Measurements from ENCODE around the gene STATH.

Gene STATH

GRCh38 chr4:69984030-69984443 lies 11.7 kb upstream of the STATH start:
- DNase-seq (ENCODE audit: insufficient read length, low spot score) (no peak), FAIRE-seq (no peak)
- no peak for TF ChIP-seq CTCF (IDR thresholded peaks at IDR 0.05; ENCODE audit: insufficient read depth, missing control alignments)

GRCh38 chr4:69986663-69987062 lies 9.1 kb upstream of the STATH start:
- DNase-seq (ENCODE audit: insufficient read length, low spot score) (no peak), FAIRE-seq (no peak)
- no peak for TF ChIP-seq CTCF (IDR thresholded peaks at IDR 0.05; ENCODE audit: insufficient read depth, missing control alignments)

GRCh38 chr4:69991016-69991415 lies 4.8 kb upstream of the STATH start:
- DNase-seq (ENCODE audit: insufficient read length, low spot score) (no peak), FAIRE-seq (no peak)
- TF ChIP-seq CTCF (IDR thresholded peaks at IDR 0.05; ENCODE audit: insufficient read depth, missing control alignments), result no peak

GRCh38 chr4:69994782-69995181 lies 984 bp upstream of the STATH start:
- DNase-seq (ENCODE audit: insufficient read length, low spot score) (no peak), FAIRE-seq (no peak)
- TF ChIP-seq CTCF (IDR thresholded peaks at IDR 0.05; ENCODE audit: insufficient read depth, missing control alignments), result no peak

GRCh38 chr4:69999420-69999819 lies 3.7 kb downstream of the STATH start:
- FAIRE-seq (no peak), DNase-seq (ENCODE audit: insufficient read length, low spot score) (no peak)
- TF ChIP-seq CTCF (IDR thresholded peaks at IDR 0.05; ENCODE audit: insufficient read depth, missing control alignments), result no peak

GRCh38 chr4:70000711-70001110 lies 4.9 kb downstream of the STATH start:
- FAIRE-seq (no peak), DNase-seq (ENCODE audit: insufficient read length, low spot score) (no peak)
- TF ChIP-seq CTCF (IDR thresholded peaks at IDR 0.05; ENCODE audit: insufficient read depth, missing control alignments), result no peak

- no peak for TF ChIP-seq CTCF (IDR thresholded peaks at IDR 0.05; ENCODE audit: insufficient read depth, missing control alignments)
- no peak for DNase-seq (ENCODE audit: insufficient read length, low spot score)
- no peak for FAIRE-seq
Observed at GRCh38 chr4:70002507-70002906, 6.7 kb downstream of the STATH start.
